HepG2 (cell line): Measurements from ENCODE around the gene GDF15. TPM values are rescaled to one million over a fixed set of nuclear protein-coding genes. Genes with fewer than 3 reads are reported as not detected.

Experiments used
- ARID5B ChIP-seq: IDR thresholded peaks from 2 replicates; pipeline ENCODE4 v1.4.0; 2020; ENCODE audit warnings: mild to moderate bottlenecking, missing genetic modification reagents
- BHLHE40 ChIP-seq: IDR thresholded peaks from 2 replicates; pipeline ENCODE4 v1.6.1; 2011; ENCODE audit warnings: low read length, improper control_type of control experiment
- HMG20A ChIP-seq: IDR thresholded peaks from 2 replicates; pipeline ENCODE4 v1.6.1; 2016; ENCODE audit warnings: borderline replicate concordance
- IRF1 ChIP-seq: sonication (generic); formaldehyde crosslinking; IDR thresholded peaks from 2 replicates; pipeline ENCODE4 v1.4.0; 2020; ENCODE audit warnings: low read depth, mild to moderate bottlenecking, missing genetic modification reagents
- MIXL1 ChIP-seq: IDR thresholded peaks from 2 replicates; pipeline ENCODE4 v1.6.1; 2016
- MNT ChIP-seq: fragments of 450-650 bp; IDR thresholded peaks from 2 replicates; pipeline ENCODE4 v1.6.1; 2016
- MTA1 ChIP-seq: sonication (generic); formaldehyde crosslinking; IDR thresholded peaks from 2 replicates; pipeline ENCODE4 v1.4.0; 2020; ENCODE audit warnings: missing genetic modification reagents, mild to moderate bottlenecking, borderline replicate concordance
- POLR2AphosphoS5 ChIP-seq: IDR thresholded peaks from 2 replicates; pipeline ENCODE4 v1.6.1; 2012; ENCODE audit warnings: low read depth, low read length
- REPIN1 ChIP-seq: sonication (generic); formaldehyde crosslinking; IDR thresholded peaks from 2 replicates; pipeline ENCODE4 v1.8.0; 2022; ENCODE audit warnings: missing genetic modification reagents, low read depth, mild to moderate bottlenecking, borderline replicate concordance
- ZFP90 ChIP-seq: sonication (generic); formaldehyde crosslinking; IDR thresholded peaks from 2 replicates; pipeline ENCODE4 v1.8.0; 2022; ENCODE audit warnings: missing genetic modification reagents, mild to moderate bottlenecking, inconsistent platforms, borderline replicate concordance
- ZNF276 ChIP-seq: sonication (generic); formaldehyde crosslinking; IDR thresholded peaks from 2 replicates; pipeline ENCODE4 v1.4.0; 2020; ENCODE audit warnings: mild to moderate bottlenecking, low read depth, missing genetic modification reagents
- ZNF335 ChIP-seq: sonication (generic); formaldehyde crosslinking; IDR thresholded peaks from 2 replicates; pipeline ENCODE4 v1.4.0; 2020; ENCODE audit warnings: missing genetic modification reagents
- ZNF33A ChIP-seq: sonication (generic); formaldehyde crosslinking; IDR thresholded peaks from 2 replicates; pipeline ENCODE4 v1.5.1; 2020; ENCODE audit warnings: missing genetic modification reagents, mild to moderate bottlenecking, moderate library complexity, borderline replicate concordance
- ZNF350 ChIP-seq: sonication (generic); formaldehyde crosslinking; IDR thresholded peaks from 2 replicates; pipeline ENCODE4 v1.4.0; 2020; ENCODE audit warnings: mild to moderate bottlenecking, low read depth, missing genetic modification reagents, borderline replicate concordance
- polyA plus RNA-seq, 8 experiments: library from polyadenylated mRNA; depleted of rRNA in 3 of 8; stranded (reverse) in 7 of 8; unstranded in 1 of 8; fragments of >200 nt; fragmentation: Illumina TruSeq in 4 of 8; extraction: Trizol in 4 of 8; gene quantifications; 2 replicates each; pipeline versions ENCODE4 v1.2.1 to v1.2.3, GENCODE V29; 2011 to 2016; ENCODE audit warnings: low read depth in 4 of 8, missing spikeins in 1 of 8, mixed read lengths in 1 of 8; ENCODE audit not compliant: insufficient read depth in 1 of 8
- total RNA-seq, 5 experiments: library from RNA; depleted of rRNA; stranded (reverse); fragments of >200 nt; fragmentation: Illumina TruSeq; extraction: Trizol; gene quantifications; 2 replicates each; pipeline ENCODE4 v1.2.3, GENCODE V29; 2016; ENCODE audit warnings: low read depth in 1 of 5
- TF ChIP-seq, protein P1 (sequence below): IDR thresholded peaks from 2 replicates; pipeline ENCODE4 v1.6.1; 2016; ENCODE audit warnings: missing compliant biosample characterization, missing genetic modification reagents, borderline replicate concordance
- TF ChIP-seq, protein P2 (sequence below): sonication (generic); formaldehyde crosslinking; IDR thresholded peaks from 2 replicates; pipeline ENCODE4 v1.4.0; 2020; ENCODE audit warnings: mild to moderate bottlenecking, missing genetic modification reagents

GDF15 gene
- total and polyA plus RNA-seq, 2 of the 13 experiments (the other 11 are each of a cell fraction or from before 2014, with no cell fraction given): 146 to 422 TPM

- TF ChIP-seq ARID5B (no peak; the same call in 1 of the 2 replicates), ZNF276 (CRISPR knock-in tag) (peak; percentile 76; the same call in 1 of the 2 replicates), ZNF335 (CRISPR knock-in tag) (no peak), REPIN1 (no peak), MTA1 (peak; percentile 76; the same call in 1 of the 2 replicates), ZNF33A (CRISPR knock-in tag) (no peak), MNT (no peak), ZNF350 (CRISPR knock-in tag) (no peak; the same call in 1 of the 2 replicates), IRF1 (CRISPR knock-in tag) (peak; percentile 40; the same call in 1 of the 2 replicates), ZFP90 (CRISPR knock-in tag) (no peak), HMG20A (CRISPR knock-in tag) (peak; percentile 23; the same call in 1 of the 2 replicates), POLR2AphosphoS5 (no peak), MIXL1 (CRISPR knock-in tag) (no peak), BHLHE40 (peak; percentile 41; the same call in 1 of the 2 replicates)
- TF ChIP-seq, protein P1, sequence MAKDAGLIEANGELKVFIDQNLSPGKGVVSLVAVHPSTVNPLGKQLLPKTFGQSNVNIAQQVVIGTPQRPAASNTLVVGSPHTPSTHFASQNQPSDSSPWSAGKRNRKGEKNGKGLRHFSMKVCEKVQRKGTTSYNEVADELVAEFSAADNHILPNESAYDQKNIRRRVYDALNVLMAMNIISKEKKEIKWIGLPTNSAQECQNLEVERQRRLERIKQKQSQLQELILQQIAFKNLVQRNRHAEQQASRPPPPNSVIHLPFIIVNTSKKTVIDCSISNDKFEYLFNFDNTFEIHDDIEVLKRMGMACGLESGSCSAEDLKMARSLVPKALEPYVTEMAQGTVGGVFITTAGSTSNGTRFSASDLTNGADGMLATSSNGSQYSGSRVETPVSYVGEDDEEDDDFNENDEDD (CRISPR knock-in tag): peak; percentile 68; the same call in 1 of the 2 replicates
- TF ChIP-seq, protein P2, sequence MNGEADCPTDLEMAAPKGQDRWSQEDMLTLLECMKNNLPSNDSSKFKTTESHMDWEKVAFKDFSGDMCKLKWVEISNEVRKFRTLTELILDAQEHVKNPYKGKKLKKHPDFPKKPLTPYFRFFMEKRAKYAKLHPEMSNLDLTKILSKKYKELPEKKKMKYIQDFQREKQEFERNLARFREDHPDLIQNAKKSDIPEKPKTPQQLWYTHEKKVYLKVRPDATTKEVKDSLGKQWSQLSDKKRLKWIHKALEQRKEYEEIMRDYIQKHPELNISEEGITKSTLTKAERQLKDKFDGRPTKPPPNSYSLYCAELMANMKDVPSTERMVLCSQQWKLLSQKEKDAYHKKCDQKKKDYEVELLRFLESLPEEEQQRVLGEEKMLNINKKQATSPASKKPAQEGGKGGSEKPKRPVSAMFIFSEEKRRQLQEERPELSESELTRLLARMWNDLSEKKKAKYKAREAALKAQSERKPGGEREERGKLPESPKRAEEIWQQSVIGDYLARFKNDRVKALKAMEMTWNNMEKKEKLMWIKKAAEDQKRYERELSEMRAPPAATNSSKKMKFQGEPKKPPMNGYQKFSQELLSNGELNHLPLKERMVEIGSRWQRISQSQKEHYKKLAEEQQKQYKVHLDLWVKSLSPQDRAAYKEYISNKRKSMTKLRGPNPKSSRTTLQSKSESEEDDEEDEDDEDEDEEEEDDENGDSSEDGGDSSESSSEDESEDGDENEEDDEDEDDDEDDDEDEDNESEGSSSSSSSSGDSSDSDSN (CRISPR knock-in tag): peak; percentile 54
Observed at GRCh38 chr19:18396471-18397241, 10.7 kb downstream of the GDF15 start (continued).
